Chondrocyte (in vitro differentiated cells): ENCODE data around the gene TBXAS1. TPM values are rescaled to one million over a fixed set of nuclear protein-coding genes. Genes with fewer than 3 reads are reported as not detected.

Experiments used
- DNase-seq: peaks from one replicate; pipeline ENCODE4 v3.0.0; 2021; ENCODE audit warnings: mixed read lengths, low spot score
- H3K27ac Mint-ChIP-seq: one replicate; pipeline ENCODE4 v1.8.0; 2021; ENCODE audit warnings: mild to moderate bottlenecking, moderate library complexity, mixed read lengths; ENCODE audit not compliant: unreplicated experiment
- H3K27me3 Mint-ChIP-seq: 2 replicates; pipeline ENCODE4 v1.8.0; 2021; ENCODE audit warnings: low read depth, mixed read lengths
- H3K36me3 Mint-ChIP-seq: 2 replicates; pipeline ENCODE4 v1.8.0; 2021; ENCODE audit warnings: low read depth, mixed read lengths
- H3K4me1 Mint-ChIP-seq: 2 replicates; pipeline ENCODE4 v1.8.0; 2021; ENCODE audit warnings: low read depth, mild to moderate bottlenecking, mixed read lengths
- H3K4me3 Mint-ChIP-seq: one replicate; pipeline ENCODE4 v1.8.0; 2021; ENCODE audit warnings: mild to moderate bottlenecking, moderate library complexity, mixed read lengths; ENCODE audit not compliant: unreplicated experiment
- H3K9me3 Mint-ChIP-seq: 2 replicates; pipeline ENCODE4 v1.8.0; 2021; ENCODE audit warnings: low read depth, mixed read lengths
- total RNA-seq: library from RNA; stranded (reverse); gene quantifications from 3 replicates; pipeline ENCODE4 v1.2.1, GENCODE V29; 2021
- TF ChIP-seq, protein P1 (sequence below): fragments of 200-600 bp; sonication (generic); IDR thresholded peaks from 2 replicates; pipeline ENCODE4 v1.5.0; 2021; ENCODE audit warnings: antibody characterized with exemption, mild to moderate bottlenecking, moderate library complexity

TBXAS1 gene
- total RNA-seq, 1 donor from 2014 or later: 2.4 TPM

DNA sequence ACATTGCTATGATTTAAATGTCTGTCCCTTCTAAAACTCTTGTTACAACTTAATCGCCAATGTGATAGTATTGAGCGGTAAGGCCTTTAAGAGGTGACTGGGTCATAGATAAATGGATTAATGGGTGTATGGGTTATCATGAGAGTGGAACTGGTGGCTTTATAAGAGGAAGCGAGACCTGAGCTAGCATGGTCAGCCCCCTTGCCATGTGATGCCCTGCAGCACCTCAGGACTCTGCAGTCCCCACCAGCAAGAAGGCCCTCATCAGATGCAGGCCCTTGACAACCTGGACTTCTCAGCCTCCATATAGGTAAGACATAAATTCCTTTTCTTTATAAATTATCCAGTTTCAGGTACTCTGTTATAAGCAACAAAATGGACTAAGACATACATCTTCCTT is 218.1 kb downstream of the TBXAS1 start:
- DNase-seq: no peak
- H3K4me3 Mint-ChIP-seq: no peak overlapping the region
- H3K27ac Mint-ChIP-seq: no peak overlapping the region
- TF ChIP-seq, protein P1, sequence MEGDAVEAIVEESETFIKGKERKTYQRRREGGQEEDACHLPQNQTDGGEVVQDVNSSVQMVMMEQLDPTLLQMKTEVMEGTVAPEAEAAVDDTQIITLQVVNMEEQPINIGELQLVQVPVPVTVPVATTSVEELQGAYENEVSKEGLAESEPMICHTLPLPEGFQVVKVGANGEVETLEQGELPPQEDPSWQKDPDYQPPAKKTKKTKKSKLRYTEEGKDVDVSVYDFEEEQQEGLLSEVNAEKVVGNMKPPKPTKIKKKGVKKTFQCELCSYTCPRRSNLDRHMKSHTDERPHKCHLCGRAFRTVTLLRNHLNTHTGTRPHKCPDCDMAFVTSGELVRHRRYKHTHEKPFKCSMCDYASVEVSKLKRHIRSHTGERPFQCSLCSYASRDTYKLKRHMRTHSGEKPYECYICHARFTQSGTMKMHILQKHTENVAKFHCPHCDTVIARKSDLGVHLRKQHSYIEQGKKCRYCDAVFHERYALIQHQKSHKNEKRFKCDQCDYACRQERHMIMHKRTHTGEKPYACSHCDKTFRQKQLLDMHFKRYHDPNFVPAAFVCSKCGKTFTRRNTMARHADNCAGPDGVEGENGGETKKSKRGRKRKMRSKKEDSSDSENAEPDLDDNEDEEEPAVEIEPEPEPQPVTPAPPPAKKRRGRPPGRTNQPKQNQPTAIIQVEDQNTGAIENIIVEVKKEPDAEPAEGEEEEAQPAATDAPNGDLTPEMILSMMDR: no peak
- H3K9me3 Mint-ChIP-seq: no peaks in the 10 kb centered on the region
- no peaks in the 10 kb centered on the region for H3K27me3 Mint-ChIP-seq
- H3K36me3 Mint-ChIP-seq: peaks cover 5% of the 10 kb centered on the region
- peaks cover 35% of the 10 kb centered on the region for H3K4me1 Mint-ChIP-seq

DNA sequence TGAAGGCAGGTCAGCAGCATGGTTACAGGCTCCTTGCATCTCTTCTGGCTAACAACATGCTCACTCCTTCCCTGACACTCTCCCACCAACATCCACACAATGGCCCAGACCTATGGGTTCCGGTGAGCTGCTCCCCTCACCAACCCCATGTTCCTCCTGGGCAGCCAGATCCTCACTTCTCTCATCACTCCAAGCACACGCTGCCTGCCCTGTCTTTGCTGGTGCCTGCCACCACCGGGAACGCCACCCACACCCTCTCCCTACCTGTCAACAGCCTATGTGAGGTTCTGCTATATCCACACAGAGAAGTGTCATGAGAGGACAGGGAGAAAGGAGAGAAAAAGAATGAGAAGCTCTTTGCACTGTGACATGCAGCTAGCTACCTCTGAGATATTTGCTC is 219.1 kb downstream of the TBXAS1 start:
- Mint-ChIP-seq H3K4me3 (no peak overlapping the region), H3K27me3 (no peaks in the 10 kb centered on the region), H3K4me1 (peaks cover 31% of the 10 kb centered on the region), H3K9me3 (no peaks in the 10 kb centered on the region), H3K36me3 (peaks cover 5% of the 10 kb centered on the region), H3K27ac (no peak overlapping the region)
- TF ChIP-seq, protein P1: no peak
- DNase-seq: no peak

DNA sequence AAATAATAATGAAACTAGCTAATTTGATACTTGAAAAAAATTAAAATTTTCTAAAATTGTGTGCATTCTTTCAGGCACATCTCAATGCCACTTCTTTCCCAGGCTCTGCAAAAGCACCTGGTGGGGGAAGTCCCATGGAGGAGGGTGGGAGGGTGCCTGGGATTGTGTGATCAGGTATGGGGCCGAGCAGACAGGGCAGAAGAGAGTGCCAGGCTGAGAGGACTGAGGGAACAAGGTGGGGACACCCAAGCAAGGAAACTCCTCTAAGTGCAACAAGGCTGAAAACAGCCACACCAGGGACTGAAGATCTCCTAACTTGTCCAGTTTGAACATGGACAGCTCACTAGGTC is 219.9 kb downstream of the TBXAS1 start:
- peaks cover 5% of the 10 kb centered on the region for H3K36me3 Mint-ChIP-seq
- no peak for DNase-seq
- no peaks in the 10 kb centered on the region for H3K27me3 Mint-ChIP-seq
- peaks cover 31% of the 10 kb centered on the region for H3K4me1 Mint-ChIP-seq
- TF ChIP-seq, protein P1: no peak
- H3K27ac Mint-ChIP-seq: no peak overlapping the region
- no peak overlapping the region for H3K4me3 Mint-ChIP-seq
- H3K9me3 Mint-ChIP-seq: no peaks in the 10 kb centered on the region

DNA sequence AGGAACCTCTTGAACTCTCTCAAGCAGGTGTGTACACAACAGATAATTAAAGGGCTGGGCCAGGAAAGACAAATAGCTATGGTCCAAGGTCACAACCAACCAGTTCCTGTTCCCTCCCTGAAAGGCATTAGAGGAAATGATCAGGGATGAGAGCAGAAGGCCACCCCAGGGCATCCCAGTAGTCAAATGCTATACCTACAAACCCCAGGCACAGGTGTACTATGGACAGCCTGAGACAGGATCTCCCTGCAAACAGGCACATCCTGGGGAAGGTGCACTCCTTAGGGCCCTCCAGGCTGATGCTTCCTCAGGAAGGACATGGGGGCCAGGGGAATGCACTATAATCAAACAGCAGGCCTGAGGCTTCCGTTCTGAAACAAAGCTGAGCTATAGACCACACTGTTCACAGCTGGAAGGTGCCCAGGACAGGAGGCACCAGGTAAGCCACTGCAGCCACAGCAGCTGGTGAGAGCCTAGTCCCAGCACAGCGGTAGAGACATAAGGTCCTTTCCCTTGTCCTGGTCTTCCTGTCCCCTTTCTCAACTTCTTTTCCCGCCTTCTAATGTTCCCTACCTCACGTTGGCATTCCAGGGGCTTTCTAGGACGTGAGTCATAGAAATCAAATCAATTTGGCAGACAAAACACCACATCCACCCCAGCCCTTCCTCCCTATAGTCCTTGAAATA is 220.4 kb downstream of the TBXAS1 start:
- Mint-ChIP-seq H3K9me3 (no peaks in the 10 kb centered on the region), H3K4me3 (no peak overlapping the region), H3K36me3 (peaks cover 5% of the 10 kb centered on the region), H3K27me3 (no peaks in the 10 kb centered on the region), H3K27ac (peak overlapping the region; percentile 41), H3K4me1 (peaks cover 31% of the 10 kb centered on the region)
- no peak for DNase-seq
- TF ChIP-seq, protein P1: no peak

DNA sequence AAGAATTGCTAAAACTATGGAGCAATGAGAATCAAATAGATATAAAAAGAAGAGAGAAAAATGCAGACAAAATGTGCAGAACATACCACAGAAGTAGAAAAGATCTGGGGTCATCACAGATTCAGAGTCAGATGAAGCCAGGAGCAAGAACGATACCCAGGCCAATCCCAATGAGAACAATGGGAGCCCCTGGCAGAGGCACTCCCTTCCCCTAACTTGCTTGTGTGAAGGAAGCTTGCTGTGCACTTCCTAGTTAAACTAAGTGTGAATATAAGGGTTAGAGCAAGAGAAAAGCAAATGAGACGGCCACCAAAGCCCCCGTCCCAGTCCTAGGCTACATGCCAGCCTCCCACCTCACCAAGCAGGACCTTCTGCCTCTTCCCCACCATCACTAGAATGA is 221.0 kb downstream of the TBXAS1 start:
- TF ChIP-seq, protein P1: no peak
- peaks cover 29% of the 10 kb centered on the region for H3K4me1 Mint-ChIP-seq
- DNase-seq: no peak
- no peaks in the 10 kb centered on the region for H3K9me3 Mint-ChIP-seq
- peaks cover 4% of the 10 kb centered on the region for H3K36me3 Mint-ChIP-seq
- no peaks in the 10 kb centered on the region for H3K27me3 Mint-ChIP-seq
- H3K27ac Mint-ChIP-seq: peak overlapping the region; percentile 41
- H3K4me3 Mint-ChIP-seq: no peak overlapping the region
